ENCODE data around the gene RGS3. TPM values are rescaled to one million over a fixed set of nuclear protein-coding genes. Genes with fewer than 3 reads are reported as not detected.

Gene RGS3
- total and polyA plus RNA-seq, 10 of the 15 experiments (the other 5 are each of a cell fraction or from before 2014, with no cell fraction given): 2.9 to 138 (median 28.8) TPM

DNA sequence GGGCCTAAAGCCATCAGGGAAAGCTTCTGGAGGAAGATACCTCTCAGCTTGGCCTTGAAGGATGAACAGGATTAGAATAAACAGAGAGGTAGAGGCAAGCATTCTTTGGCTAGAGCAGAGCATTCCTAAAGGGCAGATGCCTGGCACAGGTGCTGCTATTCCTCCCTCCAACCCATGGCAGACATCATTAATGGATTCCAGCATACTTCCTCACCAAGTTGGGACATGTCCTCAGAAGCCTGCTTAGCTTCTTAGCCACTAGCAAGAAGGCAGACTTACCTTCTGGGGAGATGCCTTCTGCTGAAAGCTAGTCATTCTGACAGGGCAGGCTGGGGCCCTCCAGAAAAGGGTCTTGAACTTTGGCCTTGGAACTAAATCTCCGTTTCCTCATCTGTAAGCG lies 122.0 kb downstream of the RGS3 start:
- intact Hi-C loops (cut with micrococcal nuclease; ENCODE audit: unreplicated experiment): no loop called here

More for the DNA sequence above, 122.0 kb downstream of the RGS3 start:
- Histone ChIP-seq H3K4me1 (ENCODE audit: control insufficient read depth, insufficient read depth, low read length) (peaks cover 30% of the 10 kb centered on the region), H3K79me2 (ENCODE audit: control insufficient read depth, insufficient read depth, low read length) (peaks cover 20% of the 10 kb centered on the region), H3K9ac (ENCODE audit: control insufficient read depth, insufficient read depth, low read length) (no peak overlapping the region), H2AFZ (ENCODE audit: control insufficient read depth, low read depth, low read length) (no peak overlapping the region), H4K20me1 (ENCODE audit: control insufficient read depth, insufficient read depth) (no peaks in the 10 kb centered on the region; the same call in 1 of the 2 replicates), H3K27ac (ENCODE audit: control insufficient read depth, insufficient read depth) (no peak overlapping the region; the same call in 1 of the 2 replicates), H3K27me3 (replicated peaks in 1 of 2; ENCODE audit: control insufficient read depth in 2 of 2, insufficient read depth in 2 of 2, low read length in 1 of 2) (no peaks in the 10 kb centered on the region), H3K9me3 (replicated peaks; ENCODE audit: control insufficient read depth, insufficient read depth, low read length) (no peaks in the 10 kb centered on the region), H3K4me2 (ENCODE audit: control insufficient read depth, insufficient read depth) (no peak overlapping the region), H3K36me3 (ENCODE audit: control insufficient read depth in 2 of 2, insufficient read depth in 2 of 2, low read length in 1 of 2) (peaks cover 23 to 32% of the 10 kb centered on the region in 2 experiments), H3K4me3 (no peak overlapping the region)
- SMC1A ChIA-PET (ENCODE audit: uncharacterized antibody, unreplicated experiment): interaction anchor here (1.5 to 12.4 kb wide), 3 partner anchors 63 to 137 kb away, joined by 6 to 126 read pairs (median 7); no protein-coding TSS in a partner anchor
- 94% methylated on average over 2 of the region's 2 CpGs for WGBS (ENCODE audit: insufficient coverage, insufficient replicate concordance, low lambda C conversion rate, missing lambda C conversion rate)
- in situ Hi-C loops (cut with MboI): no loop called here
- no peak for TF ChIP-seq NR2C2 (IDR thresholded peaks at IDR 0.05; ENCODE audit: borderline replicate concordance, control insufficient read depth, insufficient read length, low read depth)
- TF ChIP-seq, protein P1, sequence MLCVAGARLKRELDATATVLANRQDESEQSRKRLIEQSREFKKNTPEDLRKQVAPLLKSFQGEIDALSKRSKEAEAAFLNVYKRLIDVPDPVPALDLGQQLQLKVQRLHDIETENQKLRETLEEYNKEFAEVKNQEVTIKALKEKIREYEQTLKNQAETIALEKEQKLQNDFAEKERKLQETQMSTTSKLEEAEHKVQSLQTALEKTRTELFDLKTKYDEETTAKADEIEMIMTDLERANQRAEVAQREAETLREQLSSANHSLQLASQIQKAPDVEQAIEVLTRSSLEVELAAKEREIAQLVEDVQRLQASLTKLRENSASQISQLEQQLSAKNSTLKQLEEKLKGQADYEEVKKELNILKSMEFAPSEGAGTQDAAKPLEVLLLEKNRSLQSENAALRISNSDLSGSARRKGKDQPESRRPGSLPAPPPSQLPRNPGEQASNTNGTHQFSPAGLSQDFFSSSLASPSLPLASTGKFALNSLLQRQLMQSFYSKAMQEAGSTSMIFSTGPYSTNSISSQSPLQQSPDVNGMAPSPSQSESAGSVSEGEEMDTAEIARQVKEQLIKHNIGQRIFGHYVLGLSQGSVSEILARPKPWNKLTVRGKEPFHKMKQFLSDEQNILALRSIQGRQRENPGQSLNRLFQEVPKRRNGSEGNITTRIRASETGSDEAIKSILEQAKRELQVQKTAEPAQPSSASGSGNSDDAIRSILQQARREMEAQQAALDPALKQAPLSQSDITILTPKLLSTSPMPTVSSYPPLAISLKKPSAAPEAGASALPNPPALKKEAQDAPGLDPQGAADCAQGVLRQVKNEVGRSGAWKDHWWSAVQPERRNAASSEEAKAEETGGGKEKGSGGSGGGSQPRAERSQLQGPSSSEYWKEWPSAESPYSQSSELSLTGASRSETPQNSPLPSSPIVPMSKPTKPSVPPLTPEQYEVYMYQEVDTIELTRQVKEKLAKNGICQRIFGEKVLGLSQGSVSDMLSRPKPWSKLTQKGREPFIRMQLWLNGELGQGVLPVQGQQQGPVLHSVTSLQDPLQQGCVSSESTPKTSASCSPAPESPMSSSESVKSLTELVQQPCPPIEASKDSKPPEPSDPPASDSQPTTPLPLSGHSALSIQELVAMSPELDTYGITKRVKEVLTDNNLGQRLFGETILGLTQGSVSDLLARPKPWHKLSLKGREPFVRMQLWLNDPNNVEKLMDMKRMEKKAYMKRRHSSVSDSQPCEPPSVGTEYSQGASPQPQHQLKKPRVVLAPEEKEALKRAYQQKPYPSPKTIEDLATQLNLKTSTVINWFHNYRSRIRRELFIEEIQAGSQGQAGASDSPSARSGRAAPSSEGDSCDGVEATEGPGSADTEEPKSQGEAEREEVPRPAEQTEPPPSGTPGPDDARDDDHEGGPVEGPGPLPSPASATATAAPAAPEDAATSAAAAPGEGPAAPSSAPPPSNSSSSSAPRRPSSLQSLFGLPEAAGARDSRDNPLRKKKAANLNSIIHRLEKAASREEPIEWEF (IDR thresholded peaks at IDR 0.05; ENCODE audit: insufficient replicate concordance, low read depth, low read length): no peak
- TF ChIP-seq CEBPB (IDR thresholded peaks at IDR 0.05; ENCODE audit: borderline replicate concordance in 1 of 2, low read depth in 2 of 2, low read length in 2 of 2): no peak
- TF ChIP-seq, protein P2, sequence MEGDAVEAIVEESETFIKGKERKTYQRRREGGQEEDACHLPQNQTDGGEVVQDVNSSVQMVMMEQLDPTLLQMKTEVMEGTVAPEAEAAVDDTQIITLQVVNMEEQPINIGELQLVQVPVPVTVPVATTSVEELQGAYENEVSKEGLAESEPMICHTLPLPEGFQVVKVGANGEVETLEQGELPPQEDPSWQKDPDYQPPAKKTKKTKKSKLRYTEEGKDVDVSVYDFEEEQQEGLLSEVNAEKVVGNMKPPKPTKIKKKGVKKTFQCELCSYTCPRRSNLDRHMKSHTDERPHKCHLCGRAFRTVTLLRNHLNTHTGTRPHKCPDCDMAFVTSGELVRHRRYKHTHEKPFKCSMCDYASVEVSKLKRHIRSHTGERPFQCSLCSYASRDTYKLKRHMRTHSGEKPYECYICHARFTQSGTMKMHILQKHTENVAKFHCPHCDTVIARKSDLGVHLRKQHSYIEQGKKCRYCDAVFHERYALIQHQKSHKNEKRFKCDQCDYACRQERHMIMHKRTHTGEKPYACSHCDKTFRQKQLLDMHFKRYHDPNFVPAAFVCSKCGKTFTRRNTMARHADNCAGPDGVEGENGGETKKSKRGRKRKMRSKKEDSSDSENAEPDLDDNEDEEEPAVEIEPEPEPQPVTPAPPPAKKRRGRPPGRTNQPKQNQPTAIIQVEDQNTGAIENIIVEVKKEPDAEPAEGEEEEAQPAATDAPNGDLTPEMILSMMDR (IDR thresholded peaks at IDR 0.05 in 2 of 3, conservative IDR thresholded peaks at IDR 0.05 in 1 of 3; ENCODE audit: control insufficient read depth in 2 of 3, extremely low read depth in 1 of 3, insufficient read depth in 1 of 3, low read depth in 3 of 3, low read length in 3 of 3): no peak
- no peak for TF ChIP-seq RFX5 (IDR thresholded peaks at IDR 0.05; ENCODE audit: low read depth, low read length)
- ATAC-seq (no peak), DNase-seq (ENCODE audit: low read depth, low spot score) (no peak), FAIRE-seq (no peak)
- BruUV-seq (replicated peaks): no TSS peak
- RAD21 ChIA-PET (ENCODE audit: unreplicated experiment): interaction anchor here (1.5 to 11.4 kb wide), 3 partner anchors 68 to 139 kb away, joined by 4 to 290 read pairs (median 74); no protein-coding TSS in a partner anchor
- POLR2A ChIA-PET: no interaction called here
- CTCF ChIA-PET: interaction anchor here (1.1 to 18.0 kb wide), 4 partner anchors 21 to 312 kb away, joined by 4 to 565 read pairs (median 170); no protein-coding TSS in a partner anchor

Data from GM12878 (cell line).